ENCODE data around the gene DGCR6.
A peak's percentile ranks its signal among the peaks of the same experiment; 100 is the strongest.
"Not testable (repeated sequence)": the region's sequence is repeated elsewhere in the genome, so short reads cannot be mapped to it uniquely, and the experiment has no call there.

Gene DGCR6

GRCh38 chr22:18957621-18958320 lies 51.7 kb downstream of the DGCR6 start:
- H3K79me1 ChIP-seq (ENCODE audit: low read depth, low read length); H3K36me3 ChIP-seq (replicated peaks in 1 of 2; ENCODE audit: control insufficient read depth in 2 of 2, insufficient read depth in 2 of 2, low read length in 2 of 2); H2BK12ac ChIP-seq (ENCODE audit: low read length); H3K23ac ChIP-seq (ENCODE audit: low read depth, low read length, poor library complexity); H2BK5ac ChIP-seq (ENCODE audit: low read length); H3K4me3 ChIP-seq (ENCODE audit: low read length in 2 of 2); H3K27ac ChIP-seq (replicated peaks; ENCODE audit: low read length); H4K8ac ChIP-seq (ENCODE audit: low read depth, low read length); H4K91ac ChIP-seq (ENCODE audit: low read depth, low read length, poor library complexity); H2BK15ac ChIP-seq (ENCODE audit: low read length); H3K4me2 ChIP-seq (ENCODE audit: insufficient read depth, low read length, poor library complexity, severe bottlenecking); H2BK120ac ChIP-seq (ENCODE audit: low read depth, low read length); H3K4ac ChIP-seq (ENCODE audit: low read length); DNase-seq (ENCODE audit: low spot score); H3K14ac ChIP-seq (ENCODE audit: low read length); H3K9me3 ChIP-seq (replicated peaks in 1 of 2; ENCODE audit: control insufficient read depth in 2 of 2, insufficient read depth in 1 of 2, low read depth in 1 of 2, low read length in 2 of 2): not testable (repeated sequence)
- Histone ChIP-seq H3K27me3 (ENCODE audit: control insufficient read depth in 3 of 3, insufficient read depth in 3 of 3, low read depth in 1 of 3, low read length in 3 of 3) (peaks cover 0 to 11% (median 0%) of the 10 kb centered on the region in 3 experiments), H3K9ac (ENCODE audit: low read depth, low read length, poor library complexity) (peak overlapping the region; percentile 44), H3K18ac (ENCODE audit: low read length) (peak overlapping the region; percentile 38), H3K4me1 (ENCODE audit: control insufficient read depth in 2 of 2, insufficient read depth in 1 of 2, low read depth in 1 of 2, low read length in 2 of 2) (peaks cover 0 to 14% of the 10 kb centered on the region in 2 donors), H2AK5ac (ENCODE audit: low read depth, low read length) (peak overlapping the region; percentile 25), H2AFZ (ENCODE audit: low read length) (peak overlapping the region; percentile 22)
- no CpG with 5 or more reads among the region's 18 CpGs for WGBS, 2 donors (ENCODE audit: extremely low coverage in 2 of 2, insufficient read length in 2 of 2, insufficient replicate concordance in 1 of 2)

GRCh38 chr22:18958321-18958705 lies 52.2 kb downstream of the DGCR6 start:
- DNase-seq (ENCODE audit: low spot score); H3K27ac ChIP-seq (replicated peaks; ENCODE audit: low read length); H3K4me3 ChIP-seq (ENCODE audit: low read length in 2 of 2); H2BK120ac ChIP-seq (ENCODE audit: low read depth, low read length); H2BK5ac ChIP-seq (ENCODE audit: low read length); H3K4me2 ChIP-seq (ENCODE audit: insufficient read depth, low read length, poor library complexity, severe bottlenecking); H3K23ac ChIP-seq (ENCODE audit: low read depth, low read length, poor library complexity); H3K4ac ChIP-seq (ENCODE audit: low read length); H2BK15ac ChIP-seq (ENCODE audit: low read length); H3K18ac ChIP-seq (ENCODE audit: low read length); H3K36me3 ChIP-seq (replicated peaks in 1 of 2; ENCODE audit: control insufficient read depth in 2 of 2, insufficient read depth in 2 of 2, low read length in 2 of 2); H4K8ac ChIP-seq (ENCODE audit: low read depth, low read length); H3K9me3 ChIP-seq (replicated peaks in 1 of 2; ENCODE audit: control insufficient read depth in 2 of 2, insufficient read depth in 1 of 2, low read depth in 1 of 2, low read length in 2 of 2); H3K79me1 ChIP-seq (ENCODE audit: low read depth, low read length); H3K9ac ChIP-seq (ENCODE audit: low read depth, low read length, poor library complexity); H2AK5ac ChIP-seq (ENCODE audit: low read depth, low read length); H4K91ac ChIP-seq (ENCODE audit: low read depth, low read length, poor library complexity); H3K14ac ChIP-seq (ENCODE audit: low read length); H2BK12ac ChIP-seq (ENCODE audit: low read length): not testable (repeated sequence)
- H3K4me1 ChIP-seq (ENCODE audit: control insufficient read depth in 2 of 2, insufficient read depth in 1 of 2, low read depth in 1 of 2, low read length in 2 of 2) = peaks cover 0 to 14% of the 10 kb centered on the region in 2 donors
- H2AFZ ChIP-seq (ENCODE audit: low read length) = peak overlapping the region; percentile 22
- peaks cover 0 to 11% (median 0%) of the 10 kb centered on the region in 3 experiments for H3K27me3 ChIP-seq (ENCODE audit: control insufficient read depth in 3 of 3, insufficient read depth in 3 of 3, low read depth in 1 of 3, low read length in 3 of 3)
- no CpG with 5 or more reads among the region's 18 CpGs for WGBS, 2 donors (ENCODE audit: extremely low coverage in 2 of 2, insufficient read length in 2 of 2, insufficient replicate concordance in 1 of 2)

- not testable (repeated sequence) for H3K36me3 ChIP-seq (replicated peaks in 1 of 2; ENCODE audit: control insufficient read depth in 2 of 2, insufficient read depth in 2 of 2, low read length in 2 of 2); H2AK5ac ChIP-seq (ENCODE audit: low read depth, low read length); H3K9me3 ChIP-seq (replicated peaks in 1 of 2; ENCODE audit: control insufficient read depth in 2 of 2, insufficient read depth in 1 of 2, low read depth in 1 of 2, low read length in 2 of 2); H3K14ac ChIP-seq (ENCODE audit: low read length); H3K4me3 ChIP-seq (ENCODE audit: low read length in 2 of 2); H3K79me1 ChIP-seq (ENCODE audit: low read depth, low read length); DNase-seq (ENCODE audit: low spot score); H4K8ac ChIP-seq (ENCODE audit: low read depth, low read length); H3K27ac ChIP-seq (replicated peaks; ENCODE audit: low read length); H3K9ac ChIP-seq (ENCODE audit: low read depth, low read length, poor library complexity); H2BK120ac ChIP-seq (ENCODE audit: low read depth, low read length); H2BK12ac ChIP-seq (ENCODE audit: low read length); H4K91ac ChIP-seq (ENCODE audit: low read depth, low read length, poor library complexity); H3K4me2 ChIP-seq (ENCODE audit: insufficient read depth, low read length, poor library complexity, severe bottlenecking); H3K23ac ChIP-seq (ENCODE audit: low read depth, low read length, poor library complexity); H2BK5ac ChIP-seq (ENCODE audit: low read length); H3K4ac ChIP-seq (ENCODE audit: low read length); H3K18ac ChIP-seq (ENCODE audit: low read length); H2BK15ac ChIP-seq (ENCODE audit: low read length)
- Histone ChIP-seq H3K4me1 (ENCODE audit: control insufficient read depth in 2 of 2, insufficient read depth in 1 of 2, low read depth in 1 of 2, low read length in 2 of 2) (peaks cover 0 to 14% of the 10 kb centered on the region in 2 donors), H2AFZ (ENCODE audit: low read length) (peak overlapping the region; percentile 15), H3K27me3 (ENCODE audit: control insufficient read depth in 3 of 3, insufficient read depth in 3 of 3, low read depth in 1 of 3, low read length in 3 of 3) (peaks cover 0 to 11% (median 0%) of the 10 kb centered on the region in 3 experiments)
- WGBS, 2 donors (ENCODE audit: extremely low coverage in 2 of 2, insufficient read length in 2 of 2, insufficient replicate concordance in 1 of 2) = no CpG with 5 or more reads among the region's 14 CpGs
Measured at GRCh38 chr22:18958738-18959137, 52.6 kb downstream of the DGCR6 start.

GRCh38 chr22:18959266-18959665 lies 53.1 kb downstream of the DGCR6 start:
- not testable (repeated sequence) for H3K14ac ChIP-seq (ENCODE audit: low read length); H3K23ac ChIP-seq (ENCODE audit: low read depth, low read length, poor library complexity); H3K9me3 ChIP-seq (replicated peaks in 1 of 2; ENCODE audit: control insufficient read depth in 2 of 2, insufficient read depth in 1 of 2, low read depth in 1 of 2, low read length in 2 of 2); H3K4me2 ChIP-seq (ENCODE audit: insufficient read depth, low read length, poor library complexity, severe bottlenecking); H3K9ac ChIP-seq (ENCODE audit: low read depth, low read length, poor library complexity); H3K4ac ChIP-seq (ENCODE audit: low read length); H2AK5ac ChIP-seq (ENCODE audit: low read depth, low read length); H3K27ac ChIP-seq (replicated peaks; ENCODE audit: low read length); H3K36me3 ChIP-seq (replicated peaks in 1 of 2; ENCODE audit: control insufficient read depth in 2 of 2, insufficient read depth in 2 of 2, low read length in 2 of 2); H3K4me3 ChIP-seq (ENCODE audit: low read length in 2 of 2); H3K18ac ChIP-seq (ENCODE audit: low read length); H3K79me1 ChIP-seq (ENCODE audit: low read depth, low read length); H2BK5ac ChIP-seq (ENCODE audit: low read length); H2BK120ac ChIP-seq (ENCODE audit: low read depth, low read length); H4K91ac ChIP-seq (ENCODE audit: low read depth, low read length, poor library complexity); H2AFZ ChIP-seq (ENCODE audit: low read length); H2BK15ac ChIP-seq (ENCODE audit: low read length); H4K8ac ChIP-seq (ENCODE audit: low read depth, low read length); DNase-seq (ENCODE audit: low spot score)
- peaks cover 0 to 14% of the 10 kb centered on the region in 2 donors for H3K4me1 ChIP-seq (ENCODE audit: control insufficient read depth in 2 of 2, insufficient read depth in 1 of 2, low read depth in 1 of 2, low read length in 2 of 2)
- WGBS, 2 donors (ENCODE audit: extremely low coverage in 2 of 2, insufficient read length in 2 of 2, insufficient replicate concordance in 1 of 2) = no CpG with 5 or more reads among the region's 6 CpGs
- H3K27me3 ChIP-seq (ENCODE audit: control insufficient read depth in 3 of 3, insufficient read depth in 3 of 3, low read depth in 1 of 3, low read length in 3 of 3) = peaks cover 0 to 11% (median 0%) of the 10 kb centered on the region in 3 experiments
- H2BK12ac ChIP-seq (ENCODE audit: low read length) = peak overlapping the region; percentile 41
